ENCODE measurements around the gene NYNRIN. TPM values are rescaled to one million over a fixed set of nuclear protein-coding genes. Genes with fewer than 3 reads are reported as not detected.

NYNRIN gene
- total RNA-seq, 1 experiment from 2014 or later, result 0.27 TPM

DNA sequence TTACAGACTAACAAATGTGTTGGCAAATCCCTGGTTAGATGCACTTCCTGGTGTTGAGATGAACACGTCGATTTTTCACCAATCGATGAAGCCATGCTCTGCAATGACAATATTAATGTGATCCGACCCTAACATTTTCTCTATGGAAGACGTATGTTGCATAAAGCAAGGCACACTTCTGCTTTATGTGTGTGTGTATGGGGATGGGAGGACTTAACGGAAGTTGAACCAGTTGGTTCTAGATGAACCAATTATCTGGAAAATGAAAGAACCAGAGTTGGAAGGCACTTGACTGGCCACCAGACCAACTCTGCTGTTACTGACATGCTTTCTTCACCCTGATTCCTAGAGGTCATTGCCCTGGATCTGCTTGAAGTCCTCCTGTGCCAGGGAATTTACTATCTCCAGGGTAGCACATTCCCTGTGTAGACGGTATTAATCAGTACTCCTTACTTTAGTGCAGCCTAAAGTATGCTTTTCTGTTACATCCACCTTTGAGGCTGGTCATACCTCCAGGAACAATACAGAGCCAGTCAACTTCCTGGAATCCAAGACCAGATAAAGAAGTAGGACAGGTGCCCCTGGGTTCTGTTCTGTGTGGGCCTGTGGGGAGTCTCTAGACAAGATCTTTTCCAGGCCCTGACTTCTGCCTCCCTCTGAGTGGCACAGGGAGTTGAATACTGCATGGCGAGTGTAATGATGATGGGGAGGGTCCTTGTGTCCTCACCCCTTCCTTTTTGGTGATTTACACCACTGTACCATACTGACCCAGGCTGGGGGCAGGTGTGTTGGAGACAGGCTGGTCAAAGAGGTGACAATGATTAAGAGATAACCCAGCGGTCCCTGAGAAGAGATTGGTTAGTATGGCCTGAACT lies 39.7 kb downstream of the NYNRIN start:
- no peak for DNase-seq (ENCODE audit: low read depth, low spot score)
- no peak overlapping the region for H3K4me3 ChIP-seq (replicated peaks in 1 of 2; ENCODE audit: low read depth in 1 of 2, low read length in 2 of 2)
- TF ChIP-seq, protein P1, sequence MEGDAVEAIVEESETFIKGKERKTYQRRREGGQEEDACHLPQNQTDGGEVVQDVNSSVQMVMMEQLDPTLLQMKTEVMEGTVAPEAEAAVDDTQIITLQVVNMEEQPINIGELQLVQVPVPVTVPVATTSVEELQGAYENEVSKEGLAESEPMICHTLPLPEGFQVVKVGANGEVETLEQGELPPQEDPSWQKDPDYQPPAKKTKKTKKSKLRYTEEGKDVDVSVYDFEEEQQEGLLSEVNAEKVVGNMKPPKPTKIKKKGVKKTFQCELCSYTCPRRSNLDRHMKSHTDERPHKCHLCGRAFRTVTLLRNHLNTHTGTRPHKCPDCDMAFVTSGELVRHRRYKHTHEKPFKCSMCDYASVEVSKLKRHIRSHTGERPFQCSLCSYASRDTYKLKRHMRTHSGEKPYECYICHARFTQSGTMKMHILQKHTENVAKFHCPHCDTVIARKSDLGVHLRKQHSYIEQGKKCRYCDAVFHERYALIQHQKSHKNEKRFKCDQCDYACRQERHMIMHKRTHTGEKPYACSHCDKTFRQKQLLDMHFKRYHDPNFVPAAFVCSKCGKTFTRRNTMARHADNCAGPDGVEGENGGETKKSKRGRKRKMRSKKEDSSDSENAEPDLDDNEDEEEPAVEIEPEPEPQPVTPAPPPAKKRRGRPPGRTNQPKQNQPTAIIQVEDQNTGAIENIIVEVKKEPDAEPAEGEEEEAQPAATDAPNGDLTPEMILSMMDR (IDR thresholded peaks at IDR 0.05 in 2 of 3, conservative IDR thresholded peaks at IDR 0.05 in 1 of 3; ENCODE audit: borderline replicate concordance in 1 of 3, insufficient read depth in 1 of 3, low read depth in 2 of 3, low read length in 2 of 3), result no peak
- TF ChIP-seq SIN3A (IDR thresholded peaks at IDR 0.05; ENCODE audit: low read depth), result 0 out of 2 replicates have a peak, but pooled peaks have one; percentile 25
- intact Hi-C loops (cut with micrococcal nuclease), result loop anchor here (10.0 kb wide), 1 partner anchor 224 kb away; the partner anchor contains the start of genes CHMP4A and MDP1
- H3K79me2 ChIP-seq (ENCODE audit: insufficient read depth, low read length), result peaks cover 23% of the 10 kb centered on the region
- no peaks in the 10 kb centered on the region for H4K20me1 ChIP-seq (ENCODE audit: insufficient read depth)
- no peaks in the 10 kb centered on the region for H3K9me3 ChIP-seq (ENCODE audit: control insufficient read depth in 1 of 2, insufficient read depth in 1 of 2, low read depth in 1 of 2, low read length in 2 of 2)
- peaks cover 5 to 14% of the 10 kb centered on the region in 2 experiments; a peak in 3 of 4 replicates for H3K4me1 ChIP-seq (ENCODE audit: control insufficient read depth in 1 of 2, insufficient read depth in 2 of 2, low read length in 2 of 2)
- H2AFZ ChIP-seq (ENCODE audit: low read depth, low read length, poor library complexity, severe bottlenecking), result no peak overlapping the region
- CTCF ChIA-PET, result interaction anchor here (2.3 to 4.6 kb wide), 2 partner anchors 72 to 106 kb away, joined by 10 to 82 read pairs; no protein-coding TSS in a partner anchor
- RAD21 ChIA-PET (ENCODE audit: low non-redundant PET in 1 of 2, low total read pairs in 2 of 2, uncharacterized antibody in 2 of 2, unreplicated experiment in 2 of 2), result no interaction called here
- no peaks in the 10 kb centered on the region for H3K9me2 ChIP-seq (ENCODE audit: insufficient read depth)
- H3K9ac ChIP-seq (ENCODE audit: low read length), result no peak overlapping the region
- peaks cover 19 to 32% of the 10 kb centered on the region in 2 experiments; a peak in 3 of 4 replicates for H3K36me3 ChIP-seq (ENCODE audit: control insufficient read depth in 1 of 2, insufficient read depth in 2 of 2, low read length in 2 of 2)
- H3K27me3 ChIP-seq (ENCODE audit: insufficient read depth, low read length), result no peaks in the 10 kb centered on the region
- no TSS peak for BruUV-seq (replicated peaks)
- ATAC-seq, result no peak
- no peak overlapping the region for H3K27ac ChIP-seq (ENCODE audit: low read depth, low read length)
- no peak overlapping the region for H3K4me2 ChIP-seq (ENCODE audit: low read length)
- POLR2A ChIA-PET, result no interaction called here

DNA sequence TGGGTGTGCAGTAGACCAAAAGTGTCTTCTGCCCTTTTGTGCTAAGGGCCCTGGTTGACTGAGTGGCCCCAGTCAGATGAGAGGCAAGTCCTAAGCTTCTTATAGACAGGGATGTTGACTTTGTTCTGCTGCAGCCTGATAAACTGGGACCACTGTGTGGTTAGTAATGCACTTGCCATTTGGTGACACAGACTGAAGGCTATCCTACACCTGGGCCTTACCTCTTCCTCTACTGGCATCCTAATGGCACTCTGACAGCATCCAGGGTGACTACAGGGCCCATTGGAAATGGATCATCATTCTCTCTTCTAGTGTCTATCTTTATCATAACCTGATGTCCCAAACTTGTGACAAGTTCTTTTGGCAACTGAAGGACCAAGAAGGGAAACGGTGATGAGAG lies 40.5 kb downstream of the NYNRIN start:
- CTCF ChIA-PET, result no interaction called here
- ATAC-seq (no peak), DNase-seq (ENCODE audit: low read depth, low spot score) (no peak)
- H3K79me2 ChIP-seq (ENCODE audit: insufficient read depth, low read length), result peaks cover 26% of the 10 kb centered on the region
- H3K4me2 ChIP-seq (ENCODE audit: low read length), result no peak overlapping the region
- H2AFZ ChIP-seq (ENCODE audit: low read depth, low read length, poor library complexity, severe bottlenecking), result no peak overlapping the region
- H3K9me2 ChIP-seq (ENCODE audit: insufficient read depth), result no peaks in the 10 kb centered on the region
- H3K9ac ChIP-seq (ENCODE audit: low read length), result no peak overlapping the region
- RAD21 ChIA-PET (ENCODE audit: low non-redundant PET in 1 of 2, low total read pairs in 2 of 2, uncharacterized antibody in 2 of 2, unreplicated experiment in 2 of 2), result no interaction called here
- H3K9me3 ChIP-seq (ENCODE audit: control insufficient read depth in 1 of 2, insufficient read depth in 1 of 2, low read depth in 1 of 2, low read length in 2 of 2), result no peaks in the 10 kb centered on the region
- H3K4me1 ChIP-seq (ENCODE audit: control insufficient read depth in 1 of 2, insufficient read depth in 2 of 2, low read length in 2 of 2), result peaks cover 5 to 17% of the 10 kb centered on the region in 2 experiments; a peak in 3 of 4 replicates
- BruUV-seq (replicated peaks), result no TSS peak
- no peaks in the 10 kb centered on the region for H4K20me1 ChIP-seq (ENCODE audit: insufficient read depth)
- H3K4me3 ChIP-seq (replicated peaks in 1 of 2; ENCODE audit: low read depth in 1 of 2, low read length in 2 of 2), result no peak overlapping the region
- intact Hi-C loops (cut with micrococcal nuclease), result loop anchor here (10.0 kb wide), 1 partner anchor 224 kb away; the partner anchor contains the start of genes CHMP4A and MDP1
- POLR2A ChIA-PET, result interaction anchor here (3.2 kb wide), 1 partner anchor 8 kb away, joined by 31 read pairs; the partner anchor contains the start of genes CBLN3 and KHNYN
- no peaks in the 10 kb centered on the region for H3K27me3 ChIP-seq (ENCODE audit: insufficient read depth, low read length)
- H3K36me3 ChIP-seq (ENCODE audit: control insufficient read depth in 1 of 2, insufficient read depth in 2 of 2, low read length in 2 of 2), result peaks cover 12 to 29% of the 10 kb centered on the region in 2 experiments; a peak in 3 of 4 replicates
- H3K27ac ChIP-seq (ENCODE audit: low read depth, low read length), result no peak overlapping the region
- TF ChIP-seq, protein P1 (IDR thresholded peaks at IDR 0.05 in 2 of 3, conservative IDR thresholded peaks at IDR 0.05 in 1 of 3; ENCODE audit: borderline replicate concordance in 1 of 3, insufficient read depth in 1 of 3, low read depth in 2 of 3, low read length in 2 of 3), result no peak
- TF ChIP-seq RAD21 (IDR thresholded peaks at IDR 0.05; ENCODE audit: low read depth) (no peak), EZH2phosphoT487 (IDR thresholded peaks at IDR 0.05; ENCODE audit: borderline replicate concordance) (no peak), MAX (IDR thresholded peaks at IDR 0.05) (no peak), JUND (IDR thresholded peaks at IDR 0.05) (no peak), CBX3 (IDR thresholded peaks at IDR 0.05; ENCODE audit: low read depth) (no peak), ZFX (IDR thresholded peaks at IDR 0.05) (no peak)
- TF ChIP-seq, protein P2, sequence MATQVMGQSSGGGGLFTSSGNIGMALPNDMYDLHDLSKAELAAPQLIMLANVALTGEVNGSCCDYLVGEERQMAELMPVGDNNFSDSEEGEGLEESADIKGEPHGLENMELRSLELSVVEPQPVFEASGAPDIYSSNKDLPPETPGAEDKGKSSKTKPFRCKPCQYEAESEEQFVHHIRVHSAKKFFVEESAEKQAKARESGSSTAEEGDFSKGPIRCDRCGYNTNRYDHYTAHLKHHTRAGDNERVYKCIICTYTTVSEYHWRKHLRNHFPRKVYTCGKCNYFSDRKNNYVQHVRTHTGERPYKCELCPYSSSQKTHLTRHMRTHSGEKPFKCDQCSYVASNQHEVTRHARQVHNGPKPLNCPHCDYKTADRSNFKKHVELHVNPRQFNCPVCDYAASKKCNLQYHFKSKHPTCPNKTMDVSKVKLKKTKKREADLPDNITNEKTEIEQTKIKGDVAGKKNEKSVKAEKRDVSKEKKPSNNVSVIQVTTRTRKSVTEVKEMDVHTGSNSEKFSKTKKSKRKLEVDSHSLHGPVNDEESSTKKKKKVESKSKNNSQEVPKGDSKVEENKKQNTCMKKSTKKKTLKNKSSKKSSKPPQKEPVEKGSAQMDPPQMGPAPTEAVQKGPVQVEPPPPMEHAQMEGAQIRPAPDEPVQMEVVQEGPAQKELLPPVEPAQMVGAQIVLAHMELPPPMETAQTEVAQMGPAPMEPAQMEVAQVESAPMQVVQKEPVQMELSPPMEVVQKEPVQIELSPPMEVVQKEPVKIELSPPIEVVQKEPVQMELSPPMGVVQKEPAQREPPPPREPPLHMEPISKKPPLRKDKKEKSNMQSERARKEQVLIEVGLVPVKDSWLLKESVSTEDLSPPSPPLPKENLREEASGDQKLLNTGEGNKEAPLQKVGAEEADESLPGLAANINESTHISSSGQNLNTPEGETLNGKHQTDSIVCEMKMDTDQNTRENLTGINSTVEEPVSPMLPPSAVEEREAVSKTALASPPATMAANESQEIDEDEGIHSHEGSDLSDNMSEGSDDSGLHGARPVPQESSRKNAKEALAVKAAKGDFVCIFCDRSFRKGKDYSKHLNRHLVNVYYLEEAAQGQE (IDR thresholded peaks at IDR 0.05; ENCODE audit: low read depth), result no peak

All from HCT116 (cell line).